Neural cell (in vitro differentiated cells): ENCODE data around the gene HLA-E. TPM values are rescaled to one million over a fixed set of nuclear protein-coding genes. Genes with fewer than 3 reads are reported as not detected.

Experiments used
- H2AFZ ChIP-seq: fragments of 200-600, 300-800 bp; sonication (generic), shearing (Covaris generic); 2 replicates; pipeline ENCODE4 v1.6.0; 2014; ENCODE audit warnings: low read depth, mild to moderate bottlenecking, antibody characterized with exemption, low read length, moderate library complexity
- H3F3A ChIP-seq: fragments of 200-600 bp; shearing (Covaris generic); 2 replicates; pipeline ENCODE4 v1.6.1; 2016; ENCODE audit warnings: mild to moderate bottlenecking, moderate library complexity, mixed read lengths, antibody characterized with exemption, low read length; ENCODE audit not compliant: insufficient read depth, poor library complexity, severe bottlenecking
- H3K27ac ChIP-seq: fragments of 200-600, 300-800 bp; sonication (generic), shearing (Covaris generic); 2 replicates; pipeline ENCODE4 v1.5.1; 2014; ENCODE audit warnings: mild to moderate bottlenecking, low read length, moderate library complexity
- H3K27me3 ChIP-seq: fragments of 300-800, 200-600 bp; sonication (generic), shearing (Covaris generic); 2 replicates; pipeline ENCODE4 v1.6.0; 2014; ENCODE audit warnings: mild to moderate bottlenecking, low read depth, low read length, moderate library complexity; ENCODE audit not compliant: insufficient read depth
- H3K36me3 ChIP-seq: fragments of 300-800, 200-600 bp; sonication (generic), shearing (Covaris generic); 2 replicates; pipeline ENCODE4 v1.5.1; 2014; ENCODE audit warnings: mild to moderate bottlenecking, antibody characterized with exemption, low read length, moderate library complexity; ENCODE audit not compliant: insufficient read depth
- H3K4me2 ChIP-seq: fragments of 300-800, 200-600 bp; sonication (generic), shearing (Covaris generic); 2 replicates; pipeline ENCODE4 v1.6.0; 2014; ENCODE audit warnings: mild to moderate bottlenecking, low read length
- H3K4me3 ChIP-seq: fragments of 300-800, 200-600 bp; sonication (generic), shearing (Covaris generic); 2 replicates; pipeline ENCODE4 v1.5.1; 2014; ENCODE audit warnings: mild to moderate bottlenecking, low read length, moderate library complexity
- H3K79me2 ChIP-seq: fragments of 200-600 bp; shearing (Covaris generic); replicated peaks from 2 replicates; pipeline ENCODE4 v1.6.0; 2014; ENCODE audit warnings: mild to moderate bottlenecking, low read length, moderate library complexity; ENCODE audit not compliant: insufficient read depth
- H3K9ac ChIP-seq: fragments of 300-800, 200-600 bp; sonication (generic), shearing (Covaris generic); 2 replicates; pipeline ENCODE4 v1.6.1; 2016; ENCODE audit warnings: mild to moderate bottlenecking, low read length, mixed read lengths
- H3K9me2 ChIP-seq: fragments of 200-600 bp; shearing (Covaris generic); 2 replicates; pipeline ENCODE4 v1.6.1; 2016; ENCODE audit warnings: mild to moderate bottlenecking, low read length, mixed read lengths; ENCODE audit not compliant: insufficient read depth
- H3K9me3 ChIP-seq: fragments of 200-600, 300-800 bp; sonication (generic), shearing (Covaris generic); 2 replicates; pipeline ENCODE4 v1.6.1; 2016; ENCODE audit warnings: mild to moderate bottlenecking, mixed run types, low read length, moderate library complexity, mixed read lengths
- H4K20me1 ChIP-seq: fragments of 200-600 bp; shearing (Covaris generic); 2 replicates; pipeline ENCODE4 v1.6.1; 2016; ENCODE audit warnings: mild to moderate bottlenecking, mixed run types; ENCODE audit not compliant: insufficient read depth
- EP300 ChIP-seq: fragments of 450-650 bp; conservative IDR thresholded peaks from 2 replicates; pipeline ENCODE4 v1.6.1; 2014; ENCODE audit warnings: antibody characterized with exemption, mild to moderate bottlenecking, moderate library complexity; ENCODE audit not compliant: poor library complexity, severe bottlenecking
- EZH2 ChIP-seq: fragments of 200-600, 300-800 bp; shearing (Covaris generic), sonication (generic); IDR thresholded peaks from 2 replicates; pipeline ENCODE4 v1.6.1; 2014; ENCODE audit warnings: antibody characterized with exemption, low read length, borderline replicate concordance, mild to moderate bottlenecking; ENCODE audit not compliant: insufficient read depth, poor library complexity, severe bottlenecking
- MXI1 ChIP-seq: fragments of 450-650 bp; conservative IDR thresholded peaks from 2 replicates; pipeline ENCODE4 v1.6.1; 2014; ENCODE audit warnings: antibody characterized with exemption, mild to moderate bottlenecking; ENCODE audit not compliant: poor library complexity, severe bottlenecking
- POLR2AphosphoS5 ChIP-seq: IDR thresholded peaks from 2 replicates; pipeline ENCODE4 v1.6.1; 2012
- RAD21 ChIP-seq: fragments of 450-650 bp; conservative IDR thresholded peaks from 2 replicates; pipeline ENCODE4 v1.6.1; 2014; ENCODE audit warnings: antibody characterized with exemption, mild to moderate bottlenecking, moderate library complexity
- SMC3 ChIP-seq: fragments of 450-650 bp; conservative IDR thresholded peaks from 2 replicates; pipeline ENCODE4 v1.6.1; 2014; ENCODE audit warnings: antibody characterized with exemption, mild to moderate bottlenecking, moderate library complexity; ENCODE audit not compliant: poor library complexity
- TAF1 ChIP-seq: IDR thresholded peaks from 2 replicates; pipeline ENCODE4 v1.6.1; 2012; ENCODE audit warnings: low read depth
- polyA plus RNA-seq: library from polyadenylated mRNA; depleted of rRNA; stranded (reverse); fragments of >200 nt; gene quantifications from 2 replicates; pipeline ENCODE4 v1.2.3, GENCODE V29; 2014
- TF ChIP-seq, protein P1 (sequence below): IDR thresholded peaks from 2 replicates; pipeline ENCODE4 v1.6.1; 2012; ENCODE audit warnings: borderline replicate concordance

HLA-E gene
- polyA plus RNA-seq, 1 donor from 2014 or later, result 0.51 TPM

- no peak overlapping the region for H2AFZ ChIP-seq
- no peaks in the 10 kb centered on the region for H3K79me2 ChIP-seq
- H3K27me3 ChIP-seq, result no peaks in the 10 kb centered on the region
- H3K9me3 ChIP-seq, result no peaks in the 10 kb centered on the region
- no peak overlapping the region for H3K4me3 ChIP-seq
- H3K27ac ChIP-seq, result no peak overlapping the region
- no peak for TF ChIP-seq RAD21
- no peak for TF ChIP-seq TAF1
- TF ChIP-seq EZH2, result no peak
- TF ChIP-seq, protein P1, sequence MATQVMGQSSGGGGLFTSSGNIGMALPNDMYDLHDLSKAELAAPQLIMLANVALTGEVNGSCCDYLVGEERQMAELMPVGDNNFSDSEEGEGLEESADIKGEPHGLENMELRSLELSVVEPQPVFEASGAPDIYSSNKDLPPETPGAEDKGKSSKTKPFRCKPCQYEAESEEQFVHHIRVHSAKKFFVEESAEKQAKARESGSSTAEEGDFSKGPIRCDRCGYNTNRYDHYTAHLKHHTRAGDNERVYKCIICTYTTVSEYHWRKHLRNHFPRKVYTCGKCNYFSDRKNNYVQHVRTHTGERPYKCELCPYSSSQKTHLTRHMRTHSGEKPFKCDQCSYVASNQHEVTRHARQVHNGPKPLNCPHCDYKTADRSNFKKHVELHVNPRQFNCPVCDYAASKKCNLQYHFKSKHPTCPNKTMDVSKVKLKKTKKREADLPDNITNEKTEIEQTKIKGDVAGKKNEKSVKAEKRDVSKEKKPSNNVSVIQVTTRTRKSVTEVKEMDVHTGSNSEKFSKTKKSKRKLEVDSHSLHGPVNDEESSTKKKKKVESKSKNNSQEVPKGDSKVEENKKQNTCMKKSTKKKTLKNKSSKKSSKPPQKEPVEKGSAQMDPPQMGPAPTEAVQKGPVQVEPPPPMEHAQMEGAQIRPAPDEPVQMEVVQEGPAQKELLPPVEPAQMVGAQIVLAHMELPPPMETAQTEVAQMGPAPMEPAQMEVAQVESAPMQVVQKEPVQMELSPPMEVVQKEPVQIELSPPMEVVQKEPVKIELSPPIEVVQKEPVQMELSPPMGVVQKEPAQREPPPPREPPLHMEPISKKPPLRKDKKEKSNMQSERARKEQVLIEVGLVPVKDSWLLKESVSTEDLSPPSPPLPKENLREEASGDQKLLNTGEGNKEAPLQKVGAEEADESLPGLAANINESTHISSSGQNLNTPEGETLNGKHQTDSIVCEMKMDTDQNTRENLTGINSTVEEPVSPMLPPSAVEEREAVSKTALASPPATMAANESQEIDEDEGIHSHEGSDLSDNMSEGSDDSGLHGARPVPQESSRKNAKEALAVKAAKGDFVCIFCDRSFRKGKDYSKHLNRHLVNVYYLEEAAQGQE, result no peak
- H3K4me2 ChIP-seq, result no peak overlapping the region
- H4K20me1 ChIP-seq, result no peaks in the 10 kb centered on the region
- H3K9me2 ChIP-seq, result no peaks in the 10 kb centered on the region
- no peaks in the 10 kb centered on the region for H3F3A ChIP-seq
- no peaks in the 10 kb centered on the region for H3K36me3 ChIP-seq
- no peak overlapping the region for H3K9ac ChIP-seq
Measured at GRCh38 chr6:30500421-30501355, 11.4 kb downstream of the HLA-E start.

DNA sequence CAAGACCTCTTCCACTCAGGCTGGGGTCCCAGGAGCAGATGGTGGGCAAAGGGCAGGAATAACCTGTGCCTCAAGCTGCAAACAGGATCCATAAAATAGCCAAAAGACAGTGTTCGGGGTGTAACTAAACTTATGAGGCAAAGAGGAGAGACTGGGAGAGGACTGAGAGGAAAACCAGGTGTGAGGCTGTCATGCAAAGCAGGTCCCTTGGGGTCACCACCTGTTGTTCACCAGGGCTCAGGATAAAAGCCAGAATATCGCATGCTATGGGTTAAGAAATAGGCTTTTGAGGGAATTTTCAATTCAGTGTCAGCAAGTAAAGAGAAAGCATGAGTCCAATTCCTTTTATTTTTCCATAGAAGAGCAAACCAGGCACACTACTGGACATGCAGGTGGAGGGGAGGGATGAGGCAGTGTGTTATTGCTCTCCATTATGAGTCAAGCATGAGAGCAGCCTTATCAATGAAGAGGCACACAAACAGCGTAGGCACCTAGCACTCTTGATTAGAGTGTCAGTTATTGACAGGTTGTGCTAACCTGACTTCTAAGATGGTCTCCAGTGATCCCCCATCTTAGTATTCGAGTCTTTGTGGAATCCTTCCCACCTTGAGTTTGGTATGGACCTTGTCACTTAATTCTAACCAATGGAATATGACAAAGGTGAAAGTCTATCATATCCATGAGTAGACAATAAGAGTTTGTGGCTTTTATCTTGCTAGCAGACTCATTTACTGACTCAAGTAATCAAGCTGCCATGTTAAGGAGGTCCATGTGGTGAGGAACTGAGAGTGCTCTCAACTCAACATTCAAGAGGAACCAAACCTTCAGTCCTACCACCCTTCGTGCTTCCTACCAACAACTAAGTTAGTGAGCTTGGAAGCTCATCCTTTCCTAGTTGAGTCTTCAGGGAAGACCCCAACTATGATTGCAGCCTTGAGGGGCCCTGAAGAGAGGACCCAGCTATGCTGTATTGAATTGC is 18.8 kb downstream of the HLA-E start:
- Histone ChIP-seq H3F3A (no peaks in the 10 kb centered on the region), H3K27me3 (no peaks in the 10 kb centered on the region), H3K27ac (no peak overlapping the region), H3K9me3 (no peaks in the 10 kb centered on the region), H3K4me3 (no peak overlapping the region), H3K79me2 (no peaks in the 10 kb centered on the region), H2AFZ (no peak overlapping the region), H3K9me2 (no peaks in the 10 kb centered on the region), H3K9ac (no peak overlapping the region), H3K4me2 (no peak overlapping the region), H4K20me1 (no peaks in the 10 kb centered on the region), H3K36me3 (no peaks in the 10 kb centered on the region)
- no peak for TF ChIP-seq POLR2AphosphoS5

- Histone ChIP-seq H3K9me2 (no peaks in the 10 kb centered on the region), H3K4me3 (no peak overlapping the region), H3K36me3 (no peaks in the 10 kb centered on the region), H2AFZ (no peak overlapping the region), H3K9ac (no peak overlapping the region), H3K79me2 (no peaks in the 10 kb centered on the region), H4K20me1 (no peaks in the 10 kb centered on the region), H3K27me3 (no peaks in the 10 kb centered on the region), H3K4me2 (no peak overlapping the region), H3F3A (no peaks in the 10 kb centered on the region), H3K9me3 (no peaks in the 10 kb centered on the region), H3K27ac (no peak overlapping the region)
- TF ChIP-seq MXI1, result no peak
- TF ChIP-seq, protein P1, result no peak
- TF ChIP-seq RAD21, result no peak
- no peak for TF ChIP-seq POLR2AphosphoS5
- no peak for TF ChIP-seq SMC3
- no peak for TF ChIP-seq EZH2
- TF ChIP-seq TAF1, result no peak
- TF ChIP-seq EP300, result no peak
Measured at GRCh38 chr6:30508890-30509736, 19.8 kb downstream of the HLA-E start.
